DOHH2 (cell line): Measurements from ENCODE around the gene PRSS38.

ENCODE experiments used
- H3F3A ChIP-seq: fragments of 200-600 bp; sonication (generic), shearing (Covaris generic); 2 replicates; pipeline ENCODE4 v1.6.0; 2016; ENCODE audit warnings: antibody characterized with exemption, mild to moderate bottlenecking; ENCODE audit not compliant: control insufficient read depth, insufficient read depth
- H3K27ac ChIP-seq: fragments of 200-600 bp; sonication (generic); 2 replicates; pipeline ENCODE4 v1.5.1; 2014; ENCODE audit warnings: low read depth, mild to moderate bottlenecking, low read length, moderate library complexity
- H3K27me3 ChIP-seq: fragments of 200-600 bp; sonication (generic); 2 replicates; pipeline ENCODE4 v1.6.1; 2014; ENCODE audit warnings: mild to moderate bottlenecking, low read length, mixed read lengths; ENCODE audit not compliant: control insufficient read depth
- H3K36me3 ChIP-seq: fragments of 200-600 bp; sonication (generic); 2 replicates; pipeline ENCODE4 v1.6.1; 2014; ENCODE audit warnings: mild to moderate bottlenecking, low read length, moderate library complexity, mixed read lengths; ENCODE audit not compliant: control insufficient read depth
- H3K4me1 ChIP-seq: fragments of 200-600 bp; sonication (generic); 2 replicates; pipeline ENCODE4 v1.6.1; 2014; ENCODE audit warnings: mild to moderate bottlenecking, low read length, mixed read lengths; ENCODE audit not compliant: control insufficient read depth
- H3K4me2 ChIP-seq: fragments of 200-600 bp; sonication (generic); 2 replicates; pipeline ENCODE4 v1.6.0; 2014; ENCODE audit warnings: mild to moderate bottlenecking, low read length, moderate library complexity
- H3K4me3 ChIP-seq: fragments of 200-600 bp; sonication (generic); 2 replicates; pipeline ENCODE4 v1.5.1; 2014; ENCODE audit warnings: mild to moderate bottlenecking, low read length, mixed read lengths
- H3K79me2 ChIP-seq: fragments of 200-600 bp; sonication (generic); 2 replicates; pipeline ENCODE4 v1.6.1; 2014; ENCODE audit warnings: mild to moderate bottlenecking, low read length, mixed read lengths; ENCODE audit not compliant: control insufficient read depth
- H3K9me2 ChIP-seq: fragments of 200-600 bp; sonication (generic); replicated peaks from 2 replicates; pipeline ENCODE4 v1.6.1; 2014; ENCODE audit warnings: mild to moderate bottlenecking, low read length, mixed read lengths; ENCODE audit not compliant: control insufficient read depth
- H3K9me3 ChIP-seq: fragments of 200-600 bp; sonication (generic); 2 replicates; pipeline ENCODE4 v1.6.1; 2014; ENCODE audit warnings: antibody characterized with exemption, low read length, mixed read lengths; ENCODE audit not compliant: control insufficient read depth, insufficient read depth
- H4K20me1 ChIP-seq: fragments of 200-600 bp; sonication (generic); 2 replicates; pipeline ENCODE4 v1.6.0; 2014; ENCODE audit warnings: low read depth, mild to moderate bottlenecking, antibody characterized with exemption, low read length, moderate library complexity; ENCODE audit not compliant: control insufficient read depth, insufficient read depth
- CTCF ChIP-seq: fragments of 200-600 bp; sonication (generic); IDR thresholded peaks from one replicate; pipeline ENCODE4 v1.5.1; 2014; ENCODE audit warnings: antibody characterized with exemption, mild to moderate bottlenecking, low read depth, low read length; ENCODE audit not compliant: poor library complexity, severe bottlenecking
- EZH2phosphoT487 ChIP-seq: fragments of 200-600 bp; sonication (generic); IDR thresholded peaks from 2 replicates; pipeline ENCODE4 v1.6.1; 2017; ENCODE audit warnings: borderline replicate concordance, mild to moderate bottlenecking, antibody characterized with exemption, low read length, moderate library complexity, mixed read lengths

Gene PRSS38

GRCh38 chr1:227771326-227771725 is 44.1 kb upstream of the PRSS38 start:
- Histone ChIP-seq H3K4me3 (no peak overlapping the region), H3K79me2 (no peaks in the 10 kb centered on the region), H3K36me3 (peaks cover 24% of the 10 kb centered on the region), H4K20me1 (peaks cover 6% of the 10 kb centered on the region; the same call in 1 of the 2 replicates), H3K9me2 (no peaks in the 10 kb centered on the region), H3K4me1 (no peaks in the 10 kb centered on the region), H3F3A (no peaks in the 10 kb centered on the region), H3K27me3 (no peaks in the 10 kb centered on the region), H3K4me2 (no peak overlapping the region), H3K9me3 (no peaks in the 10 kb centered on the region), H3K27ac (no peak overlapping the region)
- TF ChIP-seq CTCF = no peak
- TF ChIP-seq EZH2phosphoT487 = no peak

GRCh38 chr1:227771771-227772170 is 43.7 kb upstream of the PRSS38 start:
- H3K27ac ChIP-seq = no peak overlapping the region
- no peak overlapping the region for H3K4me3 ChIP-seq
- H3K4me1 ChIP-seq = no peaks in the 10 kb centered on the region
- peaks cover 6% of the 10 kb centered on the region; the same call in 1 of the 2 replicates for H4K20me1 ChIP-seq
- no peaks in the 10 kb centered on the region for H3K9me2 ChIP-seq
- H3K9me3 ChIP-seq = no peaks in the 10 kb centered on the region
- peaks cover 21% of the 10 kb centered on the region; the same call in 1 of the 2 replicates for H3K36me3 ChIP-seq
- H3F3A ChIP-seq = no peaks in the 10 kb centered on the region
- no peak for TF ChIP-seq CTCF
- no peak for TF ChIP-seq EZH2phosphoT487
- H3K79me2 ChIP-seq = no peaks in the 10 kb centered on the region
- no peaks in the 10 kb centered on the region for H3K27me3 ChIP-seq
- H3K4me2 ChIP-seq = no peak overlapping the region

GRCh38 chr1:227773558-227773957 is 41.9 kb upstream of the PRSS38 start:
- Histone ChIP-seq H3F3A (no peaks in the 10 kb centered on the region), H3K9me2 (no peaks in the 10 kb centered on the region), H3K36me3 (0 out of 2 replicates have a peak, but pooled peaks cover 4% of the 10 kb centered on the region), H4K20me1 (no peaks in the 10 kb centered on the region), H3K4me3 (no peak overlapping the region), H3K27ac (no peak overlapping the region), H3K9me3 (no peaks in the 10 kb centered on the region), H3K79me2 (no peaks in the 10 kb centered on the region), H3K4me1 (no peaks in the 10 kb centered on the region), H3K27me3 (no peaks in the 10 kb centered on the region), H3K4me2 (no peak overlapping the region)
- no peak for TF ChIP-seq EZH2phosphoT487
- TF ChIP-seq CTCF = no peak
